Nephron (organoid): ENCODE measurements around the gene ITGAE.
A peak's percentile ranks its signal among the peaks of the same experiment; 100 is the strongest.

Experiments
- H3K27ac Mint-ChIP-seq, 3 experiments: 2 replicates each; pipeline ENCODE4 v1.8.0; 2020; ENCODE audit warnings: mixed read lengths in 3 of 3, mild to moderate bottlenecking in 2 of 3, moderate library complexity in 1 of 3
- H3K27me3 Mint-ChIP-seq: 2 replicates; pipeline ENCODE4 v1.8.0; 2021; ENCODE audit warnings: low read depth, mild to moderate bottlenecking, moderate library complexity, mixed read lengths
- H3K36me3 Mint-ChIP-seq: 2 replicates; pipeline ENCODE4 v1.8.0; 2020; ENCODE audit warnings: low read depth, mixed read lengths
- H3K4me1 Mint-ChIP-seq: 2 replicates; pipeline ENCODE4 v1.8.0; 2020; ENCODE audit warnings: mixed read lengths
- H3K4me3 Mint-ChIP-seq, 3 experiments: 2 replicates each; pipeline ENCODE4 v1.8.0; 2020; ENCODE audit warnings: mild to moderate bottlenecking in 3 of 3, mixed read lengths in 3 of 3, moderate library complexity in 2 of 3
- H3K9me3 Mint-ChIP-seq: 2 replicates; pipeline ENCODE4 v1.8.0; 2020; ENCODE audit warnings: mixed read lengths
- TF ChIP-seq, protein P1 (sequence below), 3 experiments: fragments of 200-600 bp; sonication (generic); IDR thresholded peaks; one replicate each; pipeline ENCODE4 v1.5.0; 2021; ENCODE audit warnings: antibody characterized with exemption in 3 of 3; ENCODE audit not compliant: unreplicated experiment in 3 of 3

Gene ITGAE

DNA sequence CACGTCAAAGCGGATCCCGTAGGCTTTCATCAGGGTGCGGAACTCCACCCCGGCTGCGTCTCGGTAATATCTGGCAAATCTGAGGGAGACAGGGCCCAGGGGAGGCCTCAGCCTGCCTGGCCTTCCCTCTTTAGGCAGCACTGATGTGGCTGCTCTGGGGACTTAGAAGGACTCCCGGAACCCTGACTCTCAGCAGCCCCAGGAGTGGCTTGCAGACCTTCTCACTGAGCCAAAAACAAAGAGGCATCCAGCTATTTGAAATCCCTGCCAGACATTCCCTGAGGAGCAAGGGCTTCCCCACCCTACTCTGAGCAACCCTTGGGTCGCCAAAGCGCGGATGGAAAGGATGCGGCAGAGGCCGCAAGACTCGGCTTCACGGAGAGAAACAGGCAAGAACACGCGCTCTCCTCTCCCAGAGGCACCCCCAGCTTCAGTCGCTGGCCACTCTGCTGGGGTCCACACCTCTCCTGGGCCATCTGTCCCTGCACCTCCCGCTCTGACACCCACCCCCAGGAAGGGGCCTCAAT, 112.9 kb downstream of the ITGAE start:
- TF ChIP-seq, protein P1, sequence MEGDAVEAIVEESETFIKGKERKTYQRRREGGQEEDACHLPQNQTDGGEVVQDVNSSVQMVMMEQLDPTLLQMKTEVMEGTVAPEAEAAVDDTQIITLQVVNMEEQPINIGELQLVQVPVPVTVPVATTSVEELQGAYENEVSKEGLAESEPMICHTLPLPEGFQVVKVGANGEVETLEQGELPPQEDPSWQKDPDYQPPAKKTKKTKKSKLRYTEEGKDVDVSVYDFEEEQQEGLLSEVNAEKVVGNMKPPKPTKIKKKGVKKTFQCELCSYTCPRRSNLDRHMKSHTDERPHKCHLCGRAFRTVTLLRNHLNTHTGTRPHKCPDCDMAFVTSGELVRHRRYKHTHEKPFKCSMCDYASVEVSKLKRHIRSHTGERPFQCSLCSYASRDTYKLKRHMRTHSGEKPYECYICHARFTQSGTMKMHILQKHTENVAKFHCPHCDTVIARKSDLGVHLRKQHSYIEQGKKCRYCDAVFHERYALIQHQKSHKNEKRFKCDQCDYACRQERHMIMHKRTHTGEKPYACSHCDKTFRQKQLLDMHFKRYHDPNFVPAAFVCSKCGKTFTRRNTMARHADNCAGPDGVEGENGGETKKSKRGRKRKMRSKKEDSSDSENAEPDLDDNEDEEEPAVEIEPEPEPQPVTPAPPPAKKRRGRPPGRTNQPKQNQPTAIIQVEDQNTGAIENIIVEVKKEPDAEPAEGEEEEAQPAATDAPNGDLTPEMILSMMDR (IDR thresholded peaks at IDR 0.05; ENCODE audit: unreplicated experiment in 3 of 3): no peak
- Mint-ChIP-seq H3K27me3 (peaks cover 28% of the 10 kb centered on the region), H3K36me3 (no peaks in the 10 kb centered on the region), H3K4me3 (no peak overlapping the region), H3K4me1 (no peaks in the 10 kb centered on the region), H3K9me3 (no peaks in the 10 kb centered on the region), H3K27ac (no peak overlapping the region)

GRCh38 chr17:3685174-3685573, 115.8 kb downstream of the ITGAE start:
- Mint-ChIP-seq H3K4me1 (no peaks in the 10 kb centered on the region), H3K27ac (no peak overlapping the region), H3K9me3 (no peaks in the 10 kb centered on the region), H3K27me3 (peaks cover 16% of the 10 kb centered on the region), H3K4me3 (no peak overlapping the region), H3K36me3 (no peaks in the 10 kb centered on the region)
- TF ChIP-seq, protein P1 (IDR thresholded peaks at IDR 0.05; ENCODE audit: unreplicated experiment in 3 of 3): no peak

DNA sequence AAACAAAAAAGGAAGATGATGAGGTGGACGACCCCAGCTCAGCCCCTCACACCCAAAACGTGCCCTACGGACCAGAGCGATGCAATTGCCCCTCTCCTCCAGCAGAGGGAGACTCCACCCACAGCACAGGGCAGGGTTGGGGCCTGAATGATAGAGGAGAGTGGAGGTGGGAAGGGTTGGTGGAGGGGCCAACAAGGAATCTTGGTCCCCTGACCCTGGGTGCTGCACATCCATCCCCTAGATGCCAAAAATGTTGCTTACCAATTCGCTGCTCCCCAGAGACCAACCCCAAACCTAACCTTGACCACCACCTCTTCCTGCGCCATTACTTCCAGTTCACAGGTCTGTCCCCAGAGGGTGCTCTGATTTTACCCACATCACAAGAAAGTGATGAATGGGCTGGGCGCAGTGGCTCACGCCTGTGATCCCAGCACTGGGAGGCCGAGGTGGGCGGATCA, 117.9 kb downstream of the ITGAE start:
- TF ChIP-seq, protein P1 (IDR thresholded peaks at IDR 0.05; ENCODE audit: unreplicated experiment in 3 of 3): peak; percentile 55 to 69 (median 64)
- H3K9me3 Mint-ChIP-seq: no peaks in the 10 kb centered on the region
- H3K27me3 Mint-ChIP-seq: peaks cover 10% of the 10 kb centered on the region
- no peak overlapping the region for H3K27ac Mint-ChIP-seq
- H3K4me3 Mint-ChIP-seq: no peak overlapping the region
- no peaks in the 10 kb centered on the region for H3K4me1 Mint-ChIP-seq
- H3K36me3 Mint-ChIP-seq: no peaks in the 10 kb centered on the region

GRCh38 chr17:3682033-3682432, 119.0 kb downstream of the ITGAE start:
- no peak overlapping the region for H3K4me3 Mint-ChIP-seq
- peaks cover 10% of the 10 kb centered on the region for H3K27me3 Mint-ChIP-seq
- TF ChIP-seq, protein P1 (IDR thresholded peaks at IDR 0.05; ENCODE audit: unreplicated experiment in 3 of 3): no peak
- H3K36me3 Mint-ChIP-seq: no peaks in the 10 kb centered on the region
- peaks cover 5% of the 10 kb centered on the region for H3K4me1 Mint-ChIP-seq
- H3K9me3 Mint-ChIP-seq: no peaks in the 10 kb centered on the region
- H3K27ac Mint-ChIP-seq: no peak overlapping the region

DNA sequence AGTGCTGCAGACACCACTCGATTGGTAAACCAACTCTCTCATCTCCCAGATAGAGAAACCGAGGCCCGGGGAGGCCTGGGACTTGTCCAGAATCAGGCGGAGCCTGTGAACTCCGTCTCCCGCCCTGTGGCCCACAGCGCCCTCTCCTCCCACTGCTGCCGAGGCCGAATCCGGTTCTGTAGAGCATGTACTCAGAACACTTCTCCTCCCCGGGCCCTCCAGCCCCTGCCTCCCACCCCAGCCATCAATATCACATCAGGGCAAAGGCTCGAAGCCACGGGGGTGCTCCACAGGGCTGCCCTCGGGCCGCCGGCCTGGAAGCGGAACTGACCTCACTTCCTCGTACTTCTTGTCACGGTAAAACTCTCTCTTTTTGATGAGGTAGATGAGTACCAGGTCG, 119.4 kb downstream of the ITGAE start:
- TF ChIP-seq, protein P1 (IDR thresholded peaks at IDR 0.05; ENCODE audit: unreplicated experiment in 3 of 3): no peak
- Mint-ChIP-seq H3K9me3 (no peaks in the 10 kb centered on the region), H3K27ac (no peak overlapping the region), H3K4me3 (no peak overlapping the region), H3K27me3 (peaks cover 10% of the 10 kb centered on the region), H3K36me3 (no peaks in the 10 kb centered on the region), H3K4me1 (peaks cover 5% of the 10 kb centered on the region)

DNA sequence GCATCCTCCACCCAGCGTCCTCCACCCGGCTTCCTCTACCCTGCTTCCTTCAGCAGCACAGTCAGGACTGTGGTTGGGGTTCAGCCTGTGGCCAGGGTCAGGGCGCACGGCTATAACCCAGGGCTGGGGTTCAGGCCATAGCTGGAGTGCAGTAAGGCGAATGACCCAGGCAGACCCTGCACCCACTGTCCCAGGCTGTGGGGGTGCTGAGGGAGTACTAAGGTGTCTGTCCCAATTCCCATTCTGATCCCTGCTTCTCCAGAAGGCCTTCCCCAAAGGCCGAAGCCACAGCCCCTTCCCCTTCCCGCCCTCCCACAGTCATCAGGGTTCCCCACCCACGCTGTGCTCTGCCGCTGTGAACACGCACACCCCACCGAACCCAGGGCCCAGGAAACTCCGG, 119.9 kb downstream of the ITGAE start:
- Mint-ChIP-seq H3K36me3 (no peaks in the 10 kb centered on the region), H3K4me1 (peaks cover 5% of the 10 kb centered on the region), H3K9me3 (no peaks in the 10 kb centered on the region), H3K27me3 (peaks cover 10% of the 10 kb centered on the region), H3K4me3 (no peak overlapping the region), H3K27ac (no peak overlapping the region)
- TF ChIP-seq, protein P1 (IDR thresholded peaks at IDR 0.05; ENCODE audit: unreplicated experiment in 3 of 3): no peak
